K562 (cell line): ENCODE results near the gene KIF18B. TPM values are rescaled to one million over a fixed set of nuclear protein-coding genes. Genes with fewer than 3 reads are reported as not detected.
A peak's percentile ranks its signal among the peaks of the same experiment; 100 is the strongest.

ENCODE experiments used
- BRD4 ChIP-seq: fragments of 200-600 bp; sonication (generic); IDR thresholded peaks from 2 replicates; pipeline ENCODE4 v1.6.1; 2017; ENCODE audit warnings: inconsistent platforms
- CREM ChIP-seq: IDR thresholded peaks from 2 replicates; pipeline ENCODE4 v1.6.1; 2014; ENCODE audit warnings: antibody characterized with exemption, low read depth
- DMBX1 ChIP-seq: fragments of 250-450 bp; sonication (Bioruptor Pico); IDR thresholded peaks from 2 replicates; pipeline ENCODE4 v1.8.0; 2022; ENCODE audit warnings: inconsistent platforms, mild to moderate bottlenecking, moderate library complexity, borderline replicate concordance
- DPF2 ChIP-seq: fragments of 450-650 bp; IDR thresholded peaks from 2 replicates; pipeline ENCODE4 v1.6.1; 2016
- HMG20A ChIP-seq: fragments of 450-650 bp; formaldehyde crosslinking; conservative IDR thresholded peaks from 2 replicates; pipeline ENCODE4 v1.4.0; 2020; ENCODE audit warnings: mild to moderate bottlenecking, mixed read lengths
- HMGN3 ChIP-seq: IDR thresholded peaks from 2 replicates; pipeline ENCODE4 v1.6.1; 2011; ENCODE audit warnings: borderline replicate concordance, low read depth, mild to moderate bottlenecking, mixed read lengths, low read length; ENCODE audit not compliant: insufficient read length; ENCODE audit errors: extremely low read depth
- NR2F6 ChIP-seq: fragments of 450-650 bp; formaldehyde crosslinking; IDR thresholded peaks from 2 replicates; pipeline ENCODE4 v1.4.0; 2020; ENCODE audit warnings: mild to moderate bottlenecking
- PHB ChIP-seq: fragments of 250-450 bp; sonication (Bioruptor Pico); IDR thresholded peaks from 2 replicates; pipeline ENCODE4 v1.5.0; 2021
- PHF8 ChIP-seq: fragments of 200-600 bp; sonication (generic); IDR thresholded peaks from 2 replicates; pipeline ENCODE4 v1.6.1; 2012; ENCODE audit warnings: mixed run types, mild to moderate bottlenecking, inconsistent platforms, low read length, moderate library complexity, borderline replicate concordance
- PTBP1 ChIP-seq: fragments of 200-400 bp; formaldehyde crosslinking; IDR thresholded peaks from 2 replicates; pipeline ENCODE4 v1.6.1; 2017; ENCODE audit warnings: low read depth, low read length
- RBM15 ChIP-seq: fragments of 200-400 bp; formaldehyde crosslinking; IDR thresholded peaks from 2 replicates; pipeline ENCODE4 v1.6.1; 2018; ENCODE audit warnings: mild to moderate bottlenecking, low read length, moderate library complexity; ENCODE audit not compliant: insufficient read depth
- RBM17 ChIP-seq: fragments of 200-400 bp; formaldehyde crosslinking; IDR thresholded peaks from 2 replicates; pipeline ENCODE4 v1.6.1; 2017; ENCODE audit warnings: low read depth, mild to moderate bottlenecking, low read length, borderline replicate concordance
- SP1 ChIP-seq: sonication (generic); formaldehyde crosslinking; IDR thresholded peaks from 2 replicates; pipeline ENCODE4 v1.8.1; 2022; ENCODE audit warnings: mild to moderate bottlenecking, missing genetic modification reagents
- TAF7 ChIP-seq: fragments of 450-650 bp; IDR thresholded peaks from 2 replicates; pipeline ENCODE4 v1.6.1; 2016; ENCODE audit warnings: missing genetic modification characterization, missing compliant biosample characterization
- TCF7 ChIP-seq: sonication (generic); IDR thresholded peaks from 2 replicates; pipeline ENCODE4 v1.6.1; 2016; ENCODE audit warnings: antibody characterized with exemption, borderline replicate concordance
- TCF7L2 ChIP-seq: fragments of 150-350 bp; IDR thresholded peaks from 2 replicates; pipeline ENCODE4 v1.6.1; 2016; ENCODE audit warnings: low read depth, mild to moderate bottlenecking, low read length, moderate library complexity
- TRIM24 ChIP-seq, 2 experiments: fragments of 450-650 bp; IDR thresholded peaks; 2 replicates each; pipeline ENCODE4 v1.6.1; 2016
- ZNF24 ChIP-seq: fragments of 450-650 bp; IDR thresholded peaks from 2 replicates; pipeline ENCODE4 v1.6.1; 2016
- ZNF76 ChIP-seq: fragments of 250-450 bp; sonication (Bioruptor Pico); IDR thresholded peaks from 2 replicates; pipeline ENCODE4 v1.4.0; 2020; ENCODE audit warnings: mild to moderate bottlenecking, moderate library complexity, borderline replicate concordance
- ZNF780A ChIP-seq: fragments of 250-450 bp; sonication (Bioruptor Pico); IDR thresholded peaks from 2 replicates; pipeline ENCODE4 v1.5.0; 2021; ENCODE audit warnings: mild to moderate bottlenecking
- polyA plus RNA-seq, 8 experiments: library from polyadenylated mRNA; depleted of rRNA in 4 of 8; stranded (reverse) in 5 of 8; unstranded in 3 of 8; fragments of >200 nt; fragmentation: Nextera tagmentation in 2 of 8; fragmentation: Illumina TruSeq in 1 of 8; extraction: Ambion mirVana in 2 of 8; extraction: Trizol in 1 of 8; gene quantifications; 2 replicates each; pipeline versions ENCODE4 v1.2.1 to v1.2.3, GENCODE V29; 2011 to 2014; ENCODE audit warnings: inconsistent platforms in 1 of 8, missing spikeins in 1 of 8
- total RNA-seq, 7 experiments: library from RNA; depleted of rRNA in 6 of 7; stranded (reverse); fragments of >200 nt in 6 of 7; fragmentation: Illumina TruSeq in 2 of 7; extraction: Trizol in 2 of 7; gene quantifications; 2 replicates each; pipeline versions ENCODE4 v1.2.1 to v1.2.3, GENCODE V29; 2011 to 2021; ENCODE audit warnings: low replicate concordance in 1 of 7
- TF ChIP-seq, protein P1 (sequence below): fragments of 150-350 bp; conservative IDR thresholded peaks from 2 replicates; pipeline ENCODE4 v1.6.1; 2014; ENCODE audit warnings: low read length
- TF ChIP-seq, protein P2 (sequence below): fragments of 450-650 bp; IDR thresholded peaks from 2 replicates; pipeline ENCODE4 v1.6.1; 2018; ENCODE audit warnings: mild to moderate bottlenecking, low read depth; ENCODE audit not compliant: partially characterized antibody
- TF ChIP-seq, protein P3 (sequence below): fragments of 250-450 bp; sonication (Bioruptor Pico); IDR thresholded peaks from 2 replicates; pipeline ENCODE4 v1.5.0; 2021; ENCODE audit warnings: mild to moderate bottlenecking, borderline replicate concordance

The KIF18B gene
- total and polyA plus RNA-seq, 9 of the 15 experiments (the other 6 are each of a cell fraction or from before 2014, with no cell fraction given): 2.0 to 42.8 (median 13.2) TPM

DNA sequence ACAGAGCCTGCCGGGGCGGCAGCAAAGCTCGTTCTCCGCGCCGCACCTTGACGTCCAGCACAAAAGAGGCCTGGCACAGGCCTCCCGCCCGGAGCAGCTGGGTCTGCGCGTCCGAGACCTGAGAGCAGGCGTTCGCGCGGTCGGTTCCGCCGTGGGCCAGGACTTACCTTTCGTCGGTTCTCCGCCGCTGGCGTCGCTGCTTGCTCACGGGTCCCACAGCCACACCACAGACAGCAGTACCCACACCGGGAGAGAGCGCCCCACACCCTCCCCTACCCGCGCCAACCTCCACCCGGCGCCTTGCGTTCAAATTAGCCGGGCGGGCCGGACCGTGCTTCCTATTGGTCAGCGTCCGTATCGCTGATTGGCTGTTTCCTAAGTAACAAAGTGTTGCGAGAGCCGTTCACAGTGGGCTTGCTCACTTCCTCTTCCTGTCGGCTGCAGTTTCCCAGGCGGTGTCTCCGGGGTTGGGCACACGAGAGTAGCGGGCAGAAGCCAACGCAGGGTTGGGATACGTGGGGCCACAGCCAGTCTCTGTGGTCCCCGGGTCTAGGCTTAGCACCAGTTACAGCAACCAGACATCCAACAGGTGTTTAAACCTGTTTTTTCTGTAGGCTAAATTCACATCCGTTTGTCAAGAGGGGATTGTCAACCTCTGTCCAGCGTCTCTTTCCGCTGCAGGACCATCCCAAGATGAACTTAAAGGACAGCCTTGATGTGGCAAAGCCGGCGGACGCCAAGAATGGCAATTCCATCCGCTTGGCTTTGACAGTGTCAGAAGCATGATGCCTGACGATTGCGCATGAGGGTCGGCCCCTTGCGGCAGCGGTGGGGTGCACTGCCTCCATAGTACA lies at the start of gene KIF18B (continued):
- TF ChIP-seq, protein P1, sequence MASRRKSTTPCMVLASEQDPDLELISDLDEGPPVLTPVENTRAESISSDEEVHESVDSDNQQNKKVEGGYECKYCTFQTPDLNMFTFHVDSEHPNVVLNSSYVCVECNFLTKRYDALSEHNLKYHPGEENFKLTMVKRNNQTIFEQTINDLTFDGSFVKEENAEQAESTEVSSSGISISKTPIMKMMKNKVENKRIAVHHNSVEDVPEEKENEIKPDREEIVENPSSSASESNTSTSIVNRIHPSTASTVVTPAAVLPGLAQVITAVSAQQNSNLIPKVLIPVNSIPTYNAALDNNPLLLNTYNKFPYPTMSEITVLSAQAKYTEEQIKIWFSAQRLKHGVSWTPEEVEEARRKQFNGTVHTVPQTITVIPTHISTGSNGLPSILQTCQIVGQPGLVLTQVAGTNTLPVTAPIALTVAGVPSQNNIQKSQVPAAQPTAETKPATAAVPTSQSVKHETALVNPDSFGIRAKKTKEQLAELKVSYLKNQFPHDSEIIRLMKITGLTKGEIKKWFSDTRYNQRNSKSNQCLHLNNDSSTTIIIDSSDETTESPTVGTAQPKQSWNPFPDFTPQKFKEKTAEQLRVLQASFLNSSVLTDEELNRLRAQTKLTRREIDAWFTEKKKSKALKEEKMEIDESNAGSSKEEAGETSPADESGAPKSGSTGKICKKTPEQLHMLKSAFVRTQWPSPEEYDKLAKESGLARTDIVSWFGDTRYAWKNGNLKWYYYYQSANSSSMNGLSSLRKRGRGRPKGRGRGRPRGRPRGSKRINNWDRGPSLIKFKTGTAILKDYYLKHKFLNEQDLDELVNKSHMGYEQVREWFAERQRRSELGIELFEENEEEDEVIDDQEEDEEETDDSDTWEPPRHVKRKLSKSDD: no peak
- TF ChIP-seq BRD4: 0 out of 2 replicates have a peak, but pooled peaks have one; percentile 55
- TF ChIP-seq TCF7L2: no peak
- TF ChIP-seq CREM: peak; percentile 69
- TF ChIP-seq TAF7 (tag): peak; percentile 23
- TF ChIP-seq RBM15: no peak
- TF ChIP-seq PHF8: peak; percentile 95
- no peak for TF ChIP-seq ZNF780A
- TF ChIP-seq DPF2: no peak
- 0 out of 2 replicates have a peak, but pooled peaks have one; percentile 22 for TF ChIP-seq TCF7
- TF ChIP-seq, protein P2, sequence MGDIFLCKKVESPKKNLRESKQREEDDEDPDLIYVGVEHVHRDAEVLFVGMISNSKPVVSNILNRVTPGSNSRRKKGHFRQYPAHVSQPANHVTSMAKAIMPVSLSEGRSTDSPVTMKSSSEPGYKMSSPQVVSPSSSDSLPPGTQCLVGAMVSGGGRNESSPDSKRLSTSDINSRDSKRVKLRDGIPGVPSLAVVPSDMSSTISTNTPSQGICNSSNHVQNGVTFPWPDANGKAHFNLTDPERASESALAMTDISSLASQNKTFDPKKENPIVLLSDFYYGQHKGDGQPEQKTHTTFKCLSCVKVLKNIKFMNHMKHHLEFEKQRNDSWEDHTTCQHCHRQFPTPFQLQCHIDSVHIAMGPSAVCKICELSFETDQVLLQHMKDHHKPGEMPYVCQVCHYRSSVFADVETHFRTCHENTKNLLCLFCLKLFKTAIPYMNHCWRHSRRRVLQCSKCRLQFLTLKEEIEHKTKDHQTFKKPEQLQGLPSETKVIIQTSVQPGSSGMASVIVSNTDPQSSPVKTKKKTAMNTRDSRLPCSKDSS: no peak
- TF ChIP-seq PHB (CRISPR knock-in tag): no peak
- no peak for TF ChIP-seq ZNF24
- TF ChIP-seq HMGN3: peak; percentile 54
- TF ChIP-seq DMBX1 (CRISPR knock-in tag): 0 out of 2 replicates have a peak, but pooled peaks have one; percentile 47
- TF ChIP-seq HMG20A (CRISPR knock-in tag): no peak
- TF ChIP-seq RBM17: no peak
- TF ChIP-seq, protein P3, sequence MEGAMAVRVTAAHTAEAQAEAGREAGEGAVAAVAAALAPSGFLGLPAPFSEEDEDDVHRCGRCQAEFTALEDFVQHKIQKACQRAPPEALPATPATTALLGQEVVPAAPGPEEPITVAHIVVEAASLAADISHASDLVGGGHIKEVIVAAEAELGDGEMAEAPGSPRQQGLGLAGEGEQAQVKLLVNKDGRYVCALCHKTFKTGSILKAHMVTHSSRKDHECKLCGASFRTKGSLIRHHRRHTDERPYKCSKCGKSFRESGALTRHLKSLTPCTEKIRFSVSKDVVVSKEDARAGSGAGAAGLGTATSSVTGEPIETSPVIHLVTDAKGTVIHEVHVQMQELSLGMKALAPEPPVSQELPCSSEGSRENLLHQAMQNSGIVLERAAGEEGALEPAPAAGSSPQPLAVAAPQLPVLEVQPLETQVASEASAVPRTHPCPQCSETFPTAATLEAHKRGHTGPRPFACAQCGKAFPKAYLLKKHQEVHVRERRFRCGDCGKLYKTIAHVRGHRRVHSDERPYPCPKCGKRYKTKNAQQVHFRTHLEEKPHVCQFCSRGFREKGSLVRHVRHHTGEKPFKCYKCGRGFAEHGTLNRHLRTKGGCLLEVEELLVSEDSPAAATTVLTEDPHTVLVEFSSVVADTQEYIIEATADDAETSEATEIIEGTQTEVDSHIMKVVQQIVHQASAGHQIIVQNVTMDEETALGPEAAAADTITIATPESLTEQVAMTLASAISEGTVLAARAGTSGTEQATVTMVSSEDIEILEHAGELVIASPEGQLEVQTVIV (CRISPR knock-in tag): no peak
- 0 out of 4 replicates have a peak, but pooled peaks of 1 of the 2 experiments have one; percentile 40 for TF ChIP-seq TRIM24 (IDR thresholded peaks at IDR 0.05)
- no peak; the same call in 1 of the 2 replicates for TF ChIP-seq PTBP1
- TF ChIP-seq SP1 (CRISPR knock-in tag): peak; percentile 76
- TF ChIP-seq ZNF76: no peak
- no peak for TF ChIP-seq NR2F6 (CRISPR knock-in tag)
